Measurements from ENCODE around the gene NTF4. TPM values are rescaled to one million over a fixed set of nuclear protein-coding genes. Genes with fewer than 3 reads are reported as not detected.

NTF4 gene
- total and polyA plus RNA-seq, 2 of the 13 experiments (the other 11 are each of a cell fraction or from before 2014, with no cell fraction given): not detected

DNA sequence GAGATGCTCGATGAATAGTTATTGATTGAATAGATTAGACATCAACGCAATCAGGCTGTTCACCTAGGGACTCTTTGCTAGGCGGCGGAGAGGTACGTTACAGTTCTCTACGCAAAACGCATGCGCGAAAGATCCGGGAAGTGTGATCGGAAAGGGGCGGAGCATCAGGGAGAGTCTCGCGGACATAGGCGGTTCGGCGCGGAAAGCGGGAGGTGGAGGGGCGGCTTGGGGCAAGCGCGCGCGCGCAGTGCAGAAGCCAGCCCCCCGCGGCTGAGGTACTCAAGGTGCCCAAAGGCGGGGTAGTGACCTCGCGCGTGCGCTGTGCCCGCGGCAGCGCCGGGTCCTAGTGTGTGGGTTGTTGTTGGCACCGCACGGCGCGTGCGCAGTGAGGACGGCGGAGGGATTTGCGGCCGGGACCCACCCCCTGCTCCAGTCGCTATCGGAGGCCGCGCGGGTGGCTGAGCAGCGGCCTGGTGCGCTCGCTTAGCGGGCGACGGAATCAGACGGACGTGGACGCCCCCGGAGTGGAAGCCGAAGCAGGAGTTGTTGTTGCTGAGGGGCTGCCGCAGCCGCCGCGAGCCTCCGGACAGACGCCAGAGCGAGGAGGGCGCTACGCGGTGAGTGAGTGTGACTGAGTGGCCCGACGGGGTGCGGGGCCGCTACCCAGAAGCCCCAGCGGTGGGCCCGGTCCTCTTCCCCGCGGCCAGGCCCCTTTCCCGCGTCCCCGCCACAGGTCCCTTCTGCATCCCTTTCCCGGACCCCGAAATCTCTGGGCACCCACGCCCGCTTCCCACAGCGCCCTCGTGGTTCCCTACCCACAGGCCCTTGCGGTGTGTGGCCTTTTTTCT lies 20.6 kb upstream of the NTF4 start, which contains the start of gene SNRNP70 (continued):
- TF ChIP-seq, protein P1, sequence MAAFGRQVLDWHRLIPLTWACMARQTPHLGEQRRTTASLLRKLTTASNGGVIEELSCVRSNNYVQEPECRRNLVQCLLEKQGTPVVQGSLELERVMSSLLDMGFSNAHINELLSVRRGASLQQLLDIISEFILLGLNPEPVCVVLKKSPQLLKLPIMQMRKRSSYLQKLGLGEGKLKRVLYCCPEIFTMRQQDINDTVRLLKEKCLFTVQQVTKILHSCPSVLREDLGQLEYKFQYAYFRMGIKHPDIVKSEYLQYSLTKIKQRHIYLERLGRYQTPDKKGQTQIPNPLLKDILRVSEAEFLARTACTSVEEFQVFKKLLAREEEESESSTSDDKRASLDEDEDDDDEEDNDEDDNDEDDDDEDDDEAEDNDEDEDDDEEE (CRISPR knock-in tag; IDR thresholded peaks at IDR 0.05): no peak
- TF ChIP-seq, protein P2, sequence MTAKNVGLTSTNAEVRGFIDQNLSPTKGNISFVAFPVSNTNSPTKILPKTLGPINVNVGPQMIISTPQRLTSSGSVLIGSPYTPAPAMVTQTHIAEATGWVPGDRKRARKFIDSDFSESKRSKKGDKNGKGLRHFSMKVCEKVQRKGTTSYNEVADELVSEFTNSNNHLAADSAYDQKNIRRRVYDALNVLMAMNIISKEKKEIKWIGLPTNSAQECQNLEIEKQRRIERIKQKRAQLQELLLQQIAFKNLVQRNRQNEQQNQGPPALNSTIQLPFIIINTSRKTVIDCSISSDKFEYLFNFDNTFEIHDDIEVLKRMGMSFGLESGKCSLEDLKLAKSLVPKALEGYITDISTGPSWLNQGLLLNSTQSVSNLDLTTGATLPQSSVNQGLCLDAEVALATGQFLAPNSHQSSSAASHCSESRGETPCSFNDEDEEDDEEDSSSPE (CRISPR knock-in tag; IDR thresholded peaks at IDR 0.05): peak; percentile 73
- TF ChIP-seq SRY (CRISPR knock-in tag; IDR thresholded peaks at IDR 0.05) (peak; percentile 89), SMARCC2 (IDR thresholded peaks at IDR 0.05) (no peak), ZNF143 (CRISPR knock-in tag; IDR thresholded peaks at IDR 0.05) (peak; percentile 88), STAG1 (CRISPR knock-in tag; IDR thresholded peaks at IDR 0.05) (no peak), ZNF558 (CRISPR knock-in tag; IDR thresholded peaks at IDR 0.05; ENCODE audit: borderline replicate concordance) (peak; percentile 93; the same call in 1 of the 2 replicates)

DNA sequence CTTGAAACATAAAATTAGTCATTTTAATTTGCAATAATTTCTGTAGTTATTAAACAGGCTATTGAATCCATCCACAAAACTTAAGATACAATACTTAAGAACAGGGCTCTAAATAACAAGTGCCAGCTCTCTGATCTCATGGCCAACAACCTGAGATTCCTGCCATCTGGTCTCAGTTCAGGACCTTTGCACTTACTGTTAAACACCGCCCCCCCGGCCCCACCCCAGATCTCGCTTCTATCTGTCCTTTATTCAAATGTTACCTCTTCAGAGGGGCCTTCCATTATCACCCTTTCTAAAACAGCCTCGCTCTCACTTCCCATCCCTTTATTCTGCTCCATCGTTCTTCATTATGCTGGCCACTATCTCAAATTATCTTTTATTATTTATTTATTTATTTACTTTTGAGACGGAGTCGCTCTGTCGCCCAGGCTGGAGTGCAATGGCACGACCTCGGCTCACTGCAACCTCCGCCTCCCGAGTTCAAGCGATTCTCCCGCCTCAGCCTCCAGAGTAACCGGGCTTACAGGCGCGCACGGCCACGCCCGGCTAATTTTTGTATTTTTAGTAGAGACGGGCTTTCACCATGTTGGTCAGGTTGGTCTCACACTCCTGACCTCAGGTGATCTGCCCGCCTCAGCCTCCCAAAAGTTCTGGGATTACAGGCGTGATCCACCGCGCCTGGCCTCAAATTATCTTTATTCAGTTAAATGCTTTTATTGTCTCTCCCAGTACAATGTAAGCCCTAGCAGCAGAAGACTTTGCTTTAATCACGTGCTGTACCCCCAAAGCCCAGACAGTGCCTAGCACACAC lies 19.8 kb upstream of the NTF4 start:
- peaks cover 38% of the 10 kb centered on the region for H3K79me2 ChIP-seq (ENCODE audit: insufficient read depth, low read length)
- peaks cover 53% of the 10 kb centered on the region for H3K4me1 ChIP-seq (ENCODE audit: insufficient read depth, low read length)
- DNase-seq (ENCODE audit: low spot score): no peak
- in situ Hi-C loops (cut with HindIII; ENCODE audit: extremely low pct_ligation_motif_present, low pct_unique_long_range_greater_than_20kb) (no loop called here), intact Hi-C loops (cut with micrococcal nuclease; ENCODE audit: unreplicated experiment) (no loop called here)
- peaks cover 10 to 14% of the 10 kb centered on the region in 2 experiments for H3K36me3 ChIP-seq (replicated peaks in 1 of 2; ENCODE audit: control insufficient read depth in 1 of 2, insufficient read depth in 2 of 2, low read length in 2 of 2)
- peaks cover 33% of the 10 kb centered on the region for H4K20me1 ChIP-seq (ENCODE audit: insufficient read depth, low read length)
- CTCF ChIA-PET (ENCODE audit: low intra/inter-chr PET ratio, low total read pairs): no interaction called here
- WGBS (ENCODE audit: low lambda C conversion rate): 57% methylated on average over 26 of the region's 26 CpGs
- peak; percentile 8; the same call in 2 of the 3 replicates for ATAC-seq
- no TSS peak for BruUV-seq (replicated peaks)
- POLR2A ChIA-PET: no interaction called here
- no peaks in the 10 kb centered on the region; the same call in 1 of the 2 replicates for H3K9me3 ChIP-seq (ENCODE audit: low read length)
- FAIRE-seq: no peak
- peak overlapping the region; percentile 99 for H3K9ac ChIP-seq (ENCODE audit: insufficient read depth, low read depth, low read length)
- peak overlapping the region; percentile 94 for H3K27ac ChIP-seq (ENCODE audit: extremely low read length, insufficient read depth, low read length)
- H3K27me3 ChIP-seq (ENCODE audit: control insufficient read depth in 1 of 2, insufficient read depth in 2 of 2, low read length in 2 of 2): no peaks in the 10 kb centered on the region; a peak in 1 of 5 replicates
- peak overlapping the region; percentile 25 to 91 (median 45); a peak in 5 of 6 replicates for H3K4me3 ChIP-seq (replicated peaks in 1 of 3; ENCODE audit: insufficient read depth in 1 of 3, low read depth in 2 of 3, low read length in 3 of 3)
- H3K4me2 ChIP-seq (ENCODE audit: low read depth, low read length): peak overlapping the region; percentile 79
- peak overlapping the region; percentile 24 for H2AFZ ChIP-seq (ENCODE audit: low read length)
- TF ChIP-seq CREB1 (IDR thresholded peaks at IDR 0.05) (no peak), CREB1 (CRISPR knock-in tag; IDR thresholded peaks at IDR 0.05) (no peak), ZC3H4 (CRISPR knock-in tag; IDR thresholded peaks at IDR 0.05; ENCODE audit: borderline replicate concordance) (no peak), ZNF232 (CRISPR knock-in tag; IDR thresholded peaks at IDR 0.05; ENCODE audit: borderline replicate concordance) (no peak), CEBPG (CRISPR knock-in tag; IDR thresholded peaks at IDR 0.05) (no peak)
- TF ChIP-seq, protein P3, sequence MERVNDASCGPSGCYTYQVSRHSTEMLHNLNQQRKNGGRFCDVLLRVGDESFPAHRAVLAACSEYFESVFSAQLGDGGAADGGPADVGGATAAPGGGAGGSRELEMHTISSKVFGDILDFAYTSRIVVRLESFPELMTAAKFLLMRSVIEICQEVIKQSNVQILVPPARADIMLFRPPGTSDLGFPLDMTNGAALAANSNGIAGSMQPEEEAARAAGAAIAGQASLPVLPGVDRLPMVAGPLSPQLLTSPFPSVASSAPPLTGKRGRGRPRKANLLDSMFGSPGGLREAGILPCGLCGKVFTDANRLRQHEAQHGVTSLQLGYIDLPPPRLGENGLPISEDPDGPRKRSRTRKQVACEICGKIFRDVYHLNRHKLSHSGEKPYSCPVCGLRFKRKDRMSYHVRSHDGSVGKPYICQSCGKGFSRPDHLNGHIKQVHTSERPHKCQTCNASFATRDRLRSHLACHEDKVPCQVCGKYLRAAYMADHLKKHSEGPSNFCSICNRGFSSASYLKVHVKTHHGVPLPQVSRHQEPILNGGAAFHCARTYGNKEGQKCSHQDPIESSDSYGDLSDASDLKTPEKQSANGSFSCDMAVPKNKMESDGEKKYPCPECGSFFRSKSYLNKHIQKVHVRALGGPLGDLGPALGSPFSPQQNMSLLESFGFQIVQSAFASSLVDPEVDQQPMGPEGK (CRISPR knock-in tag; IDR thresholded peaks at IDR 0.05): 0 out of 2 replicates have a peak, but pooled peaks have one; percentile 12
- TF ChIP-seq, protein P4, sequence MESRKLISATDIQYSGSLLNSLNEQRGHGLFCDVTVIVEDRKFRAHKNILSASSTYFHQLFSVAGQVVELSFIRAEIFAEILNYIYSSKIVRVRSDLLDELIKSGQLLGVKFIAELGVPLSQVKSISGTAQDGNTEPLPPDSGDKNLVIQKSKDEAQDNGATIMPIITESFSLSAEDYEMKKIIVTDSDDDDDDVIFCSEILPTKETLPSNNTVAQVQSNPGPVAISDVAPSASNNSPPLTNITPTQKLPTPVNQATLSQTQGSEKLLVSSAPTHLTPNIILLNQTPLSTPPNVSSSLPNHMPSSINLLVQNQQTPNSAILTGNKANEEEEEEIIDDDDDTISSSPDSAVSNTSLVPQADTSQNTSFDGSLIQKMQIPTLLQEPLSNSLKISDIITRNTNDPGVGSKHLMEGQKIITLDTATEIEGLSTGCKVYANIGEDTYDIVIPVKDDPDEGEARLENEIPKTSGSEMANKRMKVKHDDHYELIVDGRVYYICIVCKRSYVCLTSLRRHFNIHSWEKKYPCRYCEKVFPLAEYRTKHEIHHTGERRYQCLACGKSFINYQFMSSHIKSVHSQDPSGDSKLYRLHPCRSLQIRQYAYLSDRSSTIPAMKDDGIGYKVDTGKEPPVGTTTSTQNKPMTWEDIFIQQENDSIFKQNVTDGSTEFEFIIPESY (CRISPR knock-in tag; IDR thresholded peaks at IDR 0.05): 0 out of 2 replicates have a peak, but pooled peaks have one; percentile 17

All from HepG2 (cell line).